Epithelial cell of alveolus of lung (primary cell): Measurements from ENCODE around the gene RUVBL1. TPM values are rescaled to one million over a fixed set of nuclear protein-coding genes. Genes with fewer than 3 reads are reported as not detected.

Experiments used
- total RNA-seq: library from RNA; depleted of rRNA; stranded (reverse); fragments of >200 nt; gene quantifications from 2 replicates; pipeline ENCODE4 v1.2.1, GENCODE V29; 2015

The RUVBL1 gene
- 35.1 and 76.7 TPM in 2 replicates for total RNA-seq

DNA sequence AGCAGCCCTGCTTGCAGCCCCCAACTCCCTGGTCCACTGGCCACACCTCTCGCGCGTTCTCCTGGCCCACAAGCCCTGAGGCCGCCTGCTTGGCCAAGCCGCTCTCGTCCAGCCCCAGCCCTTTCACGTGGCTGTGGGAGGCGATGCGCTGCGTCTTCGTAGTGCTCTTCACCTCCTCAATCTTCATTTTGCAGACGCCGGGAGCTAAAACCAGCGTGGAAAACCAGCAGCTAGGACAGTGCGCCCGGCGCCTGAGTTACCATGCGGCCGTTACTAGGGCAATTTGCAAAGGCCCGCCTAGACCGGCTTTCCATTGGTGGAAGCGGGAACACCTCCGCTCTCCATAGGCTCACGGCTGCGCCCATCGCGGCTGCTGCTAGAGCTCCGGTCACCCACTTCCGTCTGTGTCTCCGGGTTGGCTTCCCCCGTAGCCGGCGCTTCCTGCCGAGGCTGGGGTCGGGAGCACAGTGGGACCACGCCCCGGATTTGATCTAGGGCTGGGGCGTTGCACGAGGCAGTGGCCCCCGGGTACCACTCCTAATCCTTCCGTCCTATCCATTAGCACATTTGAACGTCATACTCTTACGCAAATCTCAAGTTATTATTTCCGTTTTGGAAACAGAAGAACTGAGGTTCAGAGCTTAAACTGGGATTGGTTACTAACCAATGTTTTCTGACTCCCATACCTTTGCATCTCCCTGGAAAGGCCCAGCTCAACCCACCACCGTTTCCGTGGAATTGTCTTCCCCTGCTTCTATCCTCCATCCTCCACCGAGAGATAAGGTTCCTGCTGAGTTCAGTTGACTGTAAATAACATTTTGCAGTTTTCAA lies at the start of gene RUVBL1:
Gene RUVBL1 (minus strand): TSS at position 275 of the 831 bp plus-strand sequence. CDS start 88 bp downstream, at position 187.

DNA sequence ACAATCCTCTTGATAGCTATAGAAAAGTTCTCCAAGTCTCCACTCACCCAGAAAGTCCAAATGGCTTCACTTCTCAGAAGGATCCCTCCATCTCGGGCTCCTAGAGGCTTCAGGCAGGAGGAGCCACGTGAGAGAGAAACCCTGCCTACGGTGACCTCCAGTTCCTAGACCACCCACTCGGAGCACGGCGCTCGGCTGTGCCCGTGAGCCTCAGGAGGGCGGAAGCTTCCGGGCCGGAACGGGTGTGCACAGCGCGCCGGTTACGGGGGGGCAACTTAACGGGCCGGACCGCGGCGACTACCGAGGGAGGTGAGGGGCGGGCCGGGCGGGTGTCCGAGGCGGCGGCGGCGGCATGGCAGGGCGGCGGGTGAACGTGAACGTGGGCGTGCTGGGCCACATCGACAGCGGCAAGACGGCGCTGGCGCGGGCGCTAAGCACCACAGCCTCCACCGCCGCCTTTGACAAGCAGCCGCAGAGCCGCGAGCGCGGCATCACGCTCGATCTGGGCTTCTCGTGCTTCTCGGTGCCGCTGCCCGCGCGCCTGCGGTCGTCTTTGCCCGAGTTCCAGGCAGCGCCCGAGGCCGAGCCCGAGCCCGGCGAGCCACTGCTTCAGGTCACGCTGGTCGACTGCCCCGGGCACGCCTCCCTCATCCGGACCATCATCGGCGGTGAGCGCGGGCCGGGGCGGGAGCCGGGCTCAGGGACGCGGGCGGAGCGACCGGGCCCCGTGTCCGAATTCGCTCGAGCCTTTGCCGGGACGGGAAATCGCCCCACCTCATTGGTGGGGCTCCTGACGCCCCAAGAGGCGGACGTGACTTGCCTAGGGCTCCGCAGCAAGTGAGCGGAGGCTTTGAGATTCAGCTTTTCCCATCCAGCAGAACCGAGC lies 29.8 kb upstream of the RUVBL1 start, which contains the start of gene EEFSEC:
Gene EEFSEC (plus strand): TSS at position 326 of the 886 bp plus-strand sequence. CDS start 27 bp downstream, at position 353.

DNA sequence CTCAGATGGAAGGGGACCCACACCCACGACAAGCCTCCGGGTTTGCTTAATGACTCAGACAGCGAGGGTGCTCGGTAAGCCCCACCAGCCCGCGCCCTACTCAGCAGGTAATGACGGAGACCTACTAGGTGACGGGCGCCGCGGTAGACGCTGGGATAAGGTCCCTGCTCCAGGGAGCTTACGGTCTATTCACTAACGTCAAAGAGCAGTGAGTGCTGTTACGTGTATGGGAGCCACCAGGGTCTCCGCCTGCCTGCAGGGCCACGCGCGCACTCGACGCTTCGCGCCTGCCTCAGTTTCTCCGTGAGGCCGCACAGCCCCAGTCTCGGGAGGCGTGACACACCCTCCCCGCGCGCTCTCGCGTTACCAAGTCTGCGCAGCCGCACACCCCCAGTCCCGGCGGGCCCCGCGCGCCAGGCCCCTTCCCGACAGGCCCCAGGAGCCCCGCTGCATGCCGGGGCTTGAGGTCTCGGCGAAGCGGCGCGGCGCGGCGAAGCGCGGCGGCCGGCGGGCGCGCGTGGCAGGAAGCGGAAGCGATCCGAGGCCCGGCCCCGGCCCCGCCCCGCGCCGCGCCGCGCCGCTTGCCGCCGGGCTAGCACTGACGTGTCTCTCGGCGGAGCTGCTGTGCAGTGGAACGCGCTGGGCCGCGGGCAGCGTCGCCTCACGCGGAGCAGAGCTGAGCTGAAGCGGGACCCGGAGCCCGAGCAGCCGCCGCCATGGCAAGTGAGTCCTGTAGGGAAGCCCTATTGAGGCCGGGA lies 71.6 kb downstream of the RUVBL1 start, which contains the start of gene SEC61A1:
Gene SEC61A1 (plus strand): TSS at position 601 of the 758 bp plus-strand sequence. CDS start 116 bp downstream, at position 717.

Other genes with a start within 250 kb of the RUVBL1 start
- not detected in 2 replicates for gene KBTBD12, start 208.6 kb downstream of the RUVBL1 start, total RNA-seq
- 217 and 371 TPM in 2 replicates for gene SEC61A1, start 71.4 kb downstream of the RUVBL1 start, total RNA-seq
- gene EEFSEC, start 29.7 kb upstream of the RUVBL1 start, total RNA-seq, result 5.7 and 14.7 TPM in 2 replicates